NCI-H1436 (cell line): ENCODE data around the gene NCAPH2.

Experiments used
- DNase-seq: peaks from one replicate; lab custom pipeline; 2025; lab: John Stamatoyannopoulos, UW

Gene NCAPH2

GRCh38 chr22:50490531-50491308, 17.3 kb upstream of the NCAPH2 start:
- no peak for DNase-seq

- no peak for DNase-seq
Measured at GRCh38 chr22:50497093-50497492, 10.9 kb upstream of the NCAPH2 start.

GRCh38 chr22:50498322-50498890, 9.6 kb upstream of the NCAPH2 start:
- peak; percentile 61 for DNase-seq

- no peak for DNase-seq
Measured at GRCh38 chr22:50500452-50500851, 7.6 kb upstream of the NCAPH2 start.

GRCh38 chr22:50502096-50502495, 5.9 kb upstream of the NCAPH2 start:
- no peak for DNase-seq

- DNase-seq = no peak
Measured at GRCh38 chr22:50502628-50503474, 5.2 kb upstream of the NCAPH2 start.

- no peak for DNase-seq
Measured at GRCh38 chr22:50503475-50504145, 4.4 kb upstream of the NCAPH2 start.

GRCh38 chr22:50504369-50505211, 3.4 kb upstream of the NCAPH2 start:
- no peak for DNase-seq

GRCh38 chr22:50505276-50505775, 2.7 kb upstream of the NCAPH2 start:
- DNase-seq = no peak

GRCh38 chr22:50505776-50506610, 2.0 kb upstream of the NCAPH2 start:
- DNase-seq = no peak

GRCh38 chr22:50506611-50507420, 1.2 kb upstream of the NCAPH2 start:
- DNase-seq = no peak

- DNase-seq = no peak
Measured at GRCh38 chr22:50507421-50507990, 518 bp upstream of the NCAPH2 start, which contains the start of gene LMF2. Gene LMF2, minus strand, starts transcription at chr22:50507702. Its CDS starts 27 bp downstream, at chr22:50507675.

GRCh38 chr22:50508897-50509296, 873 bp downstream of the NCAPH2 start:
- DNase-seq = no peak

- no peak for DNase-seq
Measured at GRCh38 chr22:50513175-50513574, 5.2 kb downstream of the NCAPH2 start.

- no peak for DNase-seq
Measured at GRCh38 chr22:50516068-50516467, 8.0 kb downstream of the NCAPH2 start.

GRCh38 chr22:50516891-50517290, 8.9 kb downstream of the NCAPH2 start:
- DNase-seq = no peak

GRCh38 chr22:50517495-50518260, 9.7 kb downstream of the NCAPH2 start:
- DNase-seq = no peak

- no peak for DNase-seq
Measured at GRCh38 chr22:50518606-50519005, 10.6 kb downstream of the NCAPH2 start.
